ENCODE data around the gene DDIAS.

DDIAS gene

GRCh38 chr11:82930229-82930628 lies 28.7 kb downstream of the DDIAS start:
- Histone ChIP-seq H3K27me3 (replicated peaks; ENCODE audit: control insufficient read depth, insufficient read depth, low read length) (no peaks in the 10 kb centered on the region), H3K4me3 (replicated peaks; ENCODE audit: low read depth, low read length) (no peak overlapping the region), H3K36me3 (ENCODE audit: control insufficient read depth, insufficient read depth, low read length) (no peaks in the 10 kb centered on the region)
- TF ChIP-seq CTCF (IDR thresholded peaks at IDR 0.05; ENCODE audit: insufficient read depth, low read length, poor library complexity, severe bottlenecking): no peak
- no peak for DNase-seq (ENCODE audit: extremely low read depth, insufficient read length)

- Histone ChIP-seq H3K4me3 (replicated peaks; ENCODE audit: low read depth, low read length) (no peak overlapping the region), H3K27me3 (replicated peaks; ENCODE audit: control insufficient read depth, insufficient read depth, low read length) (no peaks in the 10 kb centered on the region), H3K36me3 (ENCODE audit: control insufficient read depth, insufficient read depth, low read length) (no peaks in the 10 kb centered on the region)
- no peak for TF ChIP-seq CTCF (IDR thresholded peaks at IDR 0.05; ENCODE audit: insufficient read depth, low read length, poor library complexity, severe bottlenecking)
- DNase-seq (ENCODE audit: extremely low read depth, insufficient read length): no peak
Observed at GRCh38 chr11:82930734-82931133, 29.2 kb downstream of the DDIAS start.

- no peak for TF ChIP-seq CTCF (IDR thresholded peaks at IDR 0.05; ENCODE audit: insufficient read depth, low read length, poor library complexity, severe bottlenecking)
- DNase-seq (ENCODE audit: extremely low read depth, insufficient read length): no peak
- no peak overlapping the region for H3K4me3 ChIP-seq (replicated peaks; ENCODE audit: low read depth, low read length)
- H3K27me3 ChIP-seq (replicated peaks; ENCODE audit: control insufficient read depth, insufficient read depth, low read length): no peaks in the 10 kb centered on the region
- H3K36me3 ChIP-seq (ENCODE audit: control insufficient read depth, insufficient read depth, low read length): no peaks in the 10 kb centered on the region
Observed at GRCh38 chr11:82932564-82932963, 31.0 kb downstream of the DDIAS start.

- H3K27me3 ChIP-seq (replicated peaks; ENCODE audit: control insufficient read depth, insufficient read depth, low read length): no peaks in the 10 kb centered on the region
- no peak overlapping the region for H3K4me3 ChIP-seq (replicated peaks; ENCODE audit: low read depth, low read length)
- DNase-seq (ENCODE audit: extremely low read depth, insufficient read length): no peak
- H3K36me3 ChIP-seq (ENCODE audit: control insufficient read depth, insufficient read depth, low read length): no peaks in the 10 kb centered on the region
- TF ChIP-seq CTCF (IDR thresholded peaks at IDR 0.05; ENCODE audit: insufficient read depth, low read length, poor library complexity, severe bottlenecking): no peak
Observed at GRCh38 chr11:82936261-82936660, 34.7 kb downstream of the DDIAS start.

- no peaks in the 10 kb centered on the region for H3K36me3 ChIP-seq (ENCODE audit: control insufficient read depth, insufficient read depth, low read length)
- TF ChIP-seq CTCF (IDR thresholded peaks at IDR 0.05; ENCODE audit: insufficient read depth, low read length, poor library complexity, severe bottlenecking): no peak
- DNase-seq (ENCODE audit: extremely low read depth, insufficient read length): no peak
- H3K4me3 ChIP-seq (replicated peaks; ENCODE audit: low read depth, low read length): no peak overlapping the region
- no peaks in the 10 kb centered on the region for H3K27me3 ChIP-seq (replicated peaks; ENCODE audit: control insufficient read depth, insufficient read depth, low read length)
Observed at GRCh38 chr11:82937554-82937953, 36.0 kb downstream of the DDIAS start.

- Histone ChIP-seq H3K36me3 (ENCODE audit: control insufficient read depth, insufficient read depth, low read length) (no peaks in the 10 kb centered on the region), H3K4me3 (replicated peaks; ENCODE audit: low read depth, low read length) (no peak overlapping the region), H3K27me3 (replicated peaks; ENCODE audit: control insufficient read depth, insufficient read depth, low read length) (no peaks in the 10 kb centered on the region)
- no peak for TF ChIP-seq CTCF (IDR thresholded peaks at IDR 0.05; ENCODE audit: insufficient read depth, low read length, poor library complexity, severe bottlenecking)
- no peak for DNase-seq (ENCODE audit: extremely low read depth, insufficient read length)
Observed at GRCh38 chr11:82939456-82939855, 37.9 kb downstream of the DDIAS start.
